T follicular helper cell (primary cell): ENCODE data around the gene TSBP1.

Source experiments
- DNase-seq: peaks from one replicate; pipeline ENCODE4 v3.0.0-alpha.2; 2020; ENCODE audit warnings: low read depth
- total RNA-seq, 2 experiments: gene quantifications; one replicate each; lab custom pipeline; 2026; lab: John Stamatoyannopoulos, UW

The TSBP1 gene, protein sequence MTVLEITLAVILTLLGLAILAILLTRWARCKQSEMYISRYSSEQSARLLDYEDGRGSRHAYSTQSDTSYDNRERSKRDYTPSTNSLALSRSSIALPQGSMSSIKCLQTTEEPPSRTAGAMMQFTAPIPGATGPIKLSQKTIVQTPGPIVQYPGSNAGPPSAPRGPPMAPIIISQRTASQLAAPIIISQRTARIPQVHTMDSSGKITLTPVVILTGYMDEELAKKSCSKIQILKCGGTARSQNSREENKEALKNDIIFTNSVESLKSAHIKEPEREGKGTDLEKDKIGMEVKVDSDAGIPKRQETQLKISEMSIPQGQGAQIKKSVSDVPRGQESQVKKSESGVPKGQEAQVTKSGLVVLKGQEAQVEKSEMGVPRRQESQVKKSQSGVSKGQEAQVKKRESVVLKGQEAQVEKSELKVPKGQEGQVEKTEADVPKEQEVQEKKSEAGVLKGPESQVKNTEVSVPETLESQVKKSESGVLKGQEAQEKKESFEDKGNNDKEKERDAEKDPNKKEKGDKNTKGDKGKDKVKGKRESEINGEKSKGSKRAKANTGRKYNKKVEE
- total RNA-seq = 0 reads per million in 2 experiments

DNA sequence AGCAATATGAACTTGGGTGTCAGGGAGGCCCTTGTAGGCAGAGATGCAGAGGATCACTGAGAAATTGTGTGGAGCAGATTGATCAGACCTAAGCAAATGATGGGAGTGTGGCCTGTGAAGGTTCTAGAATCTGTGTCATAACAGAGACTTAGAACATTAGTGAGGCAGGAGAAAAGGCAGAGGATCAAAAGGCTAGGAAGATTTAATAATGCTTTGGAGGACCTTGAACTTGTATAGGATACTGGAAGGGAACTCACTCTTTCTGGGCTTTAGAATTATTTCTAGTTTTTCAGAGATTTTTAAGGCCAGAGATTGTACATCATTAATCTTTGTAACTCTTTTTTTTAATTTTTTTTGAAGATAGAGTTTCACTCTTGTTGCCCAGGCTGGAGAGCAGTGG is at the start of gene TSBP1:
TSS of gene TSBP1 (minus strand) at position 101 of the 400 bp plus-strand sequence. CDS start 197 bp downstream, outside the sequence.
- DNase-seq = no peak

DNA sequence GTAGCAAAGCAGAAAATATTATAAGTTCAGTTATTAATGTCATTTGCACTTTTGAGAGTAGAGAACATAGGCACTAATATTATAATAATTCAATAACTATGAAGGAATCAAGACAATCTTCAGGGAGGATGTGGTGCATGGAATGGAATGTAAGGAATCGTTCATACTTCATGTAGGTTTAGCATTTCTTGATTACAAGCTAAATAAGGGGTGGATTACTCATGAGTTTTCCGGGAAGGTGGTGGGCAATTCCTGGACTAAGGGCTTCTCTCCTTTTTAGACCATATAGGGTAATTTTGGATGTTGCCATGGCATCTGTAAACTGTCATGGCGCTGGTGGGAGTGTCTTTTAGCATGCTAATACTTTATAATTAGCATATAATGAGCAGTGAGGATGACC is 44.3 kb upstream of the TSBP1 start:
- no peak for DNase-seq

DNA sequence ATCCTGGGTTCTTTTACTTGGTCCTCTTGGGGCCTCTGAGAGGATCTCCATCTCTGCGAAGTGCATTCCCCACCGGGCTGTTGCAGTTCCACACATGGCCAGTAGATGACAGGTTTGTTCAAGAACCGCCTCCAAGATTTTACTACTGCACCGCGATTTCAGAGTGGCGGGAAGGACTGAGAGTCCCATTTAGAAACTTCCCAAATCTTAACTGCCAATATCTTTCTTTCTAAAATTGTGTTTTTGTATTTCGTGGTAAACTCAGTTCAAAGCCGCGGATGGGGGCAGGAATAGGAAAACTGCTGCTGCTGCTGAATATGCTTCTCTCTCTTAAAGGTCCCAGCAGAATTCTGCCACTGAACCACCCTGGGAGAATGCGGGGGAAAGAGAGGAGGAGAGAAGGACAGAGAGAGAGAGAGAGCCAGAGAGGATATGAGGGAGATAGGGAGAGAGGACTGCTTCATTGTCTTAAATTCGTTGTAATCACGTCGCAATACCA is 43.9 kb upstream of the TSBP1 start:
- DNase-seq = peak; percentile 60

GRCh38 chr6:32413427-32414047 is 41.8 kb upstream of the TSBP1 start:
- DNase-seq = peak; percentile 77

DNA sequence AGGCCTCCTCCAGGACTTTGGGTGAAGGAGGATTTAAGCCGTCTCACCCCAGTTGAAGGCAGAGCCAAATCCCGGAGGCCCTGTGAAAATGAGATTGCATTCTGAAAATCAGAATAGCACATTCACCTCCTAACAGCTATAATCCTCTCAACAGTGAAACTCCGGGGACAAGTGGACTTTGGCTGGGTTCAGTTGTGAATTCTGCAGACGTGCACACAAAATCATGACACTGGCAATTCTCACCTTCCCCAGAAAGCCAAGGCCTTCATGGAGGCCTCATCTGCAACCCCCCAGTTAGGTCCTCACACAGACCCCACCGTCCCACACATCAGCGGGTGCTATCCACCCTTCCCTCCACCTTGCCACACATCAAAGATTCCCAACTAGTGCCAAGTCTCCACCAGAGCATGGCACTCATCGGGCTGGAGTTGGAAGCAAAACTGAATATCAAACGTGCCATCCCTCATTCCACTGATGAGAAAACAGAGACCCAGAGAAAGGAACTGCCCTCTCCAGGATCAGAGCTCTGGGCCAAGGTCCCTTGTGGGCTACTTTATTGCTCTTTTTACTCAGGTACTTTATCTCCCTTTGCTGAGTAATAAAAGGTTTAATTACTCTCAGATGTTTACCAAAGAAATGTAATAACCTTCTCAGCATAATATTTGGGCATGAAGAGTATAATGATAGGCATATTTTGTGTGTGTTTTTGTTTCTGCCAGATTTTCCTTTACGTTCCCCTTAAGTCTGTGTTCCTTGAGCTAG is 40.0 kb upstream of the TSBP1 start:
- DNase-seq = no peak

- DNase-seq = no peak
These were observed 39.2 kb upstream of the TSBP1 start for GRCh38 chr6:32410906-32411305.

DNA sequence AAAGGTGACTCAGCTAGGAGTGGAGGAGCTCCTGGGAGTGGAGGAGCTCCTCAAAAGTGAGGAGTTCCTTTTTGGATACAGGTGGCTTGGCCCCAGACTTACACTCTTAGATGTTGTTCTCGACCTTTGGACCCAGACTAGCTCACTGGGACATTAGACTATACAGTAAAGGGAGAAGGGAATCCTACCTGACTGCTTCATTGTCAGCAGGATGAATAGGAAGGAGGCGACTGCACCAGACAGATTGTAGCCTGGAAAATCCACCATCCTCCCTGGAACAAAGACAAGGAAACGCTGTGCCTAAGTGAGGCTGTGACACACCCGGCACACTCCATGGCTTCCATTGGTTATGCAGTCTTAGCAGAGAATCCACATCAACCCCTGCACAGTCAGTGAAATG is 35.2 kb upstream of the TSBP1 start, which contains the start of gene BTNL2:
TSS of gene BTNL2 (minus strand) at position 325 of the 400 bp plus-strand sequence. CDS start at position 267, 58 bp downstream.
- no peak for DNase-seq

DNA sequence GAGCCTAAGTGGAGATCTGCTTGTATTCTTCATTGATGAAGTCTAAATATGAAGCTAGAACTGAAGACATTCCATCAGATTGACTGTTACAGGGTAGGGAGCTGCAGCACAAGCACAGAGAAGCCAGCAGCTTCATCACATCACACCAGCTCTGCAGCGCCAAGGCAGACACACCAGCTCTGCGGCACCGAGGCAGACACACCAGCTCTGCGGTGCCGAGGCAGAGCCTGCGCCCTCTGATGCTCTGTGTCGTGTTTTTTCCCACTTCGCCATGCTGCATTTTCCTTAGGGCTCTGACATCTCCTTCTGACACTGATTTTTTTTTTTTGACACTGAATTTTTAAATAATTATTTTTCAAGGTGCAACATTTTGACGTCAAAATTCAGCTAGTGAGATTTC is 34.5 kb upstream of the TSBP1 start:
- no peak for DNase-seq

DNA sequence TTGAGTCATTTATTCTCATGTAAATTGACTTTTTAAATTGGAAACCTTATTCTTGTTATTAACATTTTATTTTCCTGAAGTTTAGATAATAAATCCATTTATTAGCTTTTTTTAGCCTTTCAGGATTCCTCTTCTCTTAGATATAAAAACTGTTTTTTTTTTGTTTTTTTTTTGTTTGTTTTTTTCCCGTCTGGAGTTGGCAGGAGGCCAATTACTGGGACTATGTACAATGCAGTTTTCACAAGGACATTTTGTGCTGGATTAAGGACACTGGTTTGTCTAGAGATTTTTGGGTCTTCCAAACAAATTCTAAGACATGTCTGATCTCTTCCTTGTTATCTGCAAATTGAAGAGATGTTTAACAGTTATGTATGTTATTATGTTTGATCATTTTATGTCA is 34.0 kb upstream of the TSBP1 start:
- no peak for DNase-seq

GRCh38 chr6:32402812-32403211 is 31.1 kb upstream of the TSBP1 start:
- no peak for DNase-seq

DNA sequence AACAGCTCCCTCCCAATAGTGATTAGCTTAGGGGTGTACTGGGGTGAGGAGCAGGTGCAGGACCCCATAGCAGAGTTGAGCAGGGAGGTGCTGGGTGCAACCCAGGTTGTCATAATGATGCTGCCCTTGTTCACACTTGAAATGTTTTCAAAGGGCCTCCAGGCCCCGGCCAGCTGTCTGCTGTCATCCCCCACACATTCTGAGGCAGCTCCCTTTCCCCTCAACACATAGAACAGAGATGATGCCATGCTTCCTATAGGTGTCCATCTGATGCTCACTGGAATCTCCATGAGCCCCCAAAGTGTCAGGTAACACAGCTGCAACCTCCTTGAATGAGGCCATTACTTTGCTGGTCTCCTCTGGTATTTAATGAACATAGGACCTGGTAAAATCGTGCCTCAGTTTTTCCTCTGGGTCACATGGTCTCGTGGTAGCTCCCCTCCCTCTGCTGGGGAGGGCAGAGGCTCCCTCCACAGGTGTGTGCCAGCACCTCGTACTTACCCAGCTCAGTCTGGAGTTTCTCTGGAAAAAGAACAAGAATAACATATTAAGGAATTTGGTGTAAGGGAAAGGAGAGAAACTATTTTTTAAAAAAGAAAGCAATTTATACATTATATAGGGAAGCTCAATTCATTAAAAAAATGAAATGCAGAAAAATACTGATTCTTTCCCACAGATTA is 29.7 kb upstream of the TSBP1 start:
- no peak for DNase-seq

DNA sequence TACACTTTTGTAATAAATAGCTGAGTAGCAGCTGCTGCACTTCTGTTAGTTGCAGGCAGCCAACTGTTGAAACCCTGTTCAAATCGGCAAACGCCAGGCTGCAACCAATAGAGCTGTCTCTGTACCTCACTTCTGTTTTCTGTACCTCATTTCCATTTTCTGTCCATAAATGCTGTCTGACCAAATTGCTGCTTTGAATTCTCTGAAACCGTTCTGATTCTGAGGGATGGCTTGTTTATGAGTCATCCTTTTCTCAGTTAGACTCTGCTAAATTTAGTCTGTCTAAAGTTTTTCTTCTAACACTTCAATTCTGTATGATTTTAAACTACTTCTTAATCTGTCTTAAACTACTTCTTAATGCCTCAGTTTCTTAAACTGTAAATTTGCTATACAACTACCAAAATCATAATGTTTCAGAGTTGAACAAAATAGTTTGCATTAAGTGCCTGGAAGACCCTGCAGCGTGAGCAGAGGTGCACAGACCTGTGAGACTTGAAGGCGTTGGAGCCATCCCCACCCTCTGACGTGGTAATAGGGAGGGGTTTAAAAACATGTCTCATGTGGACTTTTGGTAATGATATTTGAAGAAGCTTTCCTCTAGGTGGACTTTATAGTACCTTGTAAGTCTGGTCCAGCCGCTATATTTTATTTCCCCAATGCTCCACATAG is 25.7 kb upstream of the TSBP1 start:
- no peak for DNase-seq

DNA sequence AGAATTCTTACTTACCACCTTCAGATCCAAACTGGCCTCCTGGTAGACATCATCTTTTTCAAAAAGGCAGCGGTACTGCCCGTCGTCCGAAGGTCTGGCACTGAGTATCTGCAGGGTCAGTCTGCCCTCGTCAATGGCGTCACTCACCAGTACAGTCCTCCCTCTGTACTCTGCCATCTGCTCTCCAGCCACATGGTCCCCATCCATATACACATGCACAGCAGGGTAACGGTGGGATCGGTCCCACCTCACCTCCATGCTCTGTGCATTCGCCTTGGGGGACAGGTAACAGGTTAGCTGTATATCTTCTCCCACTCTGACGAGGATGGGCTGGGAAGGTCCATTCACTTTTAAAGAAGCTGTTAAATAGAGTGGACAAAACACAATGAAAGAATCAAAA is 24.3 kb upstream of the TSBP1 start:
- no peak for DNase-seq

DNA sequence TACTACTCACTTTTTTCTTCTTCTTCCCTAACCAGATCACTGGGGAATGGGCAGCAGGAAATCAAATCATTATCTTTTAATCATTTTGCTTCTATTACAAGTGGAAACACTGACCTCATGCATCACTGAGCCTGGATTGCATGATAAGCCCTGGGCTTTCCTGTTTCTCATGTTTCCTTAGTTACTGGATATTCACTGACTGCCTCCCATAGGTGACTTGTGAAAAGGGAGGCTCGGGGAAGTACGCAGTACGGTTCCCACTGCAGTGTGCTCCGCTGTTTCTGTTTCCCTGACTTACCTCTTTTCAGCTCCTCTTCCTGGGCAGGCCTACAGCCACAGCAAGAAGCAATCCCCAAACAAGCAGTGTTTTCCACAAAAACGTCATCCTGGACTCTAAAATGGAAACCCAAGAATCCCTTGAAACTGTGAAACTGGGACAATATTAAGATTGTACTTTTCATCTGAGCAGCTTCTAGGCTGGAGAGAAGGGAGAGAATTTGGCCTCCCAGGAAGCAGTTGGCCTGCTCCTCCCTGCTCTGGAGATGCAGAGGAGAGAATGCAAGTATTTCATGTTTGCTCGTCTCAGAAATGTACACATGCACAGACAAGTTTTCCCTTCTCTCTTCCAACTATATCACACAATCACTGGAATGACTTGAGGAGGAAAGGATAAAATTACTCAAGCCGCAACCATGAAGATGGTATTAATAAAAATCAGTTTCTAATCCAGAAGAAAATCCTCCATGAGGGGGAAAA is 22.1 kb upstream of the TSBP1 start:
- no peak for DNase-seq

GRCh38 chr6:32391505-32391904 is 19.8 kb upstream of the TSBP1 start:
- DNase-seq = no peak

DNA sequence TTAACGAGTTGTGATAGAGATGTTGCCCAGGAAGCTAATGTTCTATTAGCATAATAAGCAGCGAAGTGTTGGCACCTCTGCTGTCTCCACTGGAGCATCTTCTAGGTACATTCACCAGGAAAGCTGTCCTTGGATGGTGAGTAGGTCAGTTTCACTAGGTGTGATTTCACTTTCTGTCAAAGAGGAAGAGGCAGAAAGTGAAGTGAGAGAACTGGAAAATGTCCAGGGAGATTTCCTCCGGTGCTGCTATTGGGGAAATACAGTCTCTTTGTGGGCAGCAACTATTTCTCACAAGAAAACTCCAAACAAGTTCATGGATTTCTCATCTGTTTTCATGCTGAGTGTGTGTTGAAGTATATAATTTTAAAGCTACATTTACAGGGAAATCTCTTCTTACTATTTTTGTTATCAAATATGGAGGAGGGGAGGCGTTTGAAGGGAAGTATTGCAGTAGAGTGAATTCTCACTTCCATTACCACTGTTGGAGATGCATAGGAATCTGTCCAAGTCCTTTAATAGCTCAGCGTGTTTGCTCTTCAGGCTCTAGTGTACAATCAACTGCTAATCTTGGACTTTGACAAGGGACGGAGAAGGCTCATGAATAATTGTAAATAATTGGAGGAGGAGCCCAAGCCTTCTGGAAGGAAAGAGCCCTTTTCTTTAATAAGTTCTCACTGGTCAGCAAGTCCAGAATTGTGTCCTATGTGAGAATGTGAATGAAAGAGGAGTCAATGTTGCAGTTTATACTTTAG is 16.1 kb upstream of the TSBP1 start:
- no peak for DNase-seq

DNA sequence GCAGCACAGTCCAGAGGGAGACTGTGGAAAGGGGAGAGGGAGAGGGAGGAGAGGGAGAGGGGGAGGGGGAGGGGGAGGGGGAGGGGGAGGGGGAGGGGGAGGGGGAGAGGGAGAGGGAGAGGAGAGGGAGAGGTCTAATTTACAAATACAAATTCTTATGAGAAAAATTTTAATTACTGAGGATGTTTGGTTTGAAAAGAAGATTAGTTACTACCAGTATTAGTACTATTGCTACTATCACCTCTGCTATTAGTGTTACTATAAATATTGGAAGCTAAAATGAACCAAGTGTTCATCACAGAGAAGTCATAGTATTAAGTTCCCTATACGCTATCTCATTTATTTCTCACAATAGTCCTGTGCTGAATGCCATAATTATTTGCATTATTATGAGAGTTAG is 14.3 kb upstream of the TSBP1 start:
- no peak for DNase-seq

DNA sequence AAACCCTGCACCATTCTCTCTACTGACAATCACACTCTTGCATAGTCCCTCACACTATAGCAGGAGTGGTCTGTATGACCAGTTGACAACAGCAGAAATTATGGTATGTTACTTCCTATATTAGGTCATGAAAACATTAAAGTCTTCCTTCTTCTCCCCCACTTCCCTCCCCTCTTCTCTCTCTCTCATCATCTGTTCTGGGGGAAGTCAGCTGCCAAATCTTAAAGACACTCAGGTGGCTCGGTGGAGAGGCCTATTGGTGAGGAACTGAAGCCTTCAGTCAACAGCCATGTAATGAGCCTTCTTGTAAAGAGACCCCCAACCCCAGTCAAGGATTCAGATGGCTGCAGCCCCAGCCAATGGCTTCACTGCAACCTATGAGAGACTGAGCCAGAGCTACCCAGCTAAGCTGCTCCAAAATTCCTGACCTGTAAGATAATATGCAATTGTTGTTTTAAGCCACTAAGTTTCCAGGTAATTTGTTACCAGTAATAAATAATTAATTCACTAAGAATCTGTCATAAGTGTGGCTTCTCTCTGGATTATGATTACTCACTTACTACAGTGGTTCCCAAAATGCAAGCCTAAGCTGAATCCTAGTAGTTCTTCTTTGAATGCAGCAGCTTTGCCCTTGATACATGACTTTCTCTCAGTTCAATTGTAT is 11.2 kb upstream of the TSBP1 start:
- no peak for DNase-seq

DNA sequence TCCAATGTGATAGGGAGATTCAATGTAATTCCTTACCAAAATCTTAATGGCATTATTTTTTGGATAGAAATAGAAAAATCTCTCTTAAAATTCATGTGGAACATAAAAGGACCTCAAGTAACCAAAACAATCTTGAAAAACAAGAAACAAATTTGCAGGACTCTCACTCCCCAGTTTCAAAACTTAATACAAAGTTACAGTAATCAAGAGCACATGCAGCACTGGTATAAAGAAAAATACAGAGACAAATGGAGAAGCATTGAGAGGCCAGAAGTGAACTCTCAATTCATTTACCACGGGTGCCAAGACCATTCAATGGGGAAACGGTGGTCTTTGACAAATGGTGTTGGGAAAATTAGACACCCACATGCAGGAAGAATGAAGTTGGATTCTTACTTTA is 7.8 kb upstream of the TSBP1 start:
- no peak for DNase-seq
